Gastroesophageal sphincter (tissue), 4 donors: ENCODE data around the gene TRIM15. TPM values are rescaled to one million over a fixed set of nuclear protein-coding genes. Genes with fewer than 3 reads are reported as not detected.

ENCODE experiments used
- ATAC-seq: fragments of 150-250 bp; one replicate; pipeline ENCODE4 v1.9.1; 2016; ENCODE audit warnings: mild to moderate bottlenecking, moderate library complexity
- H3K27ac ChIP-seq, 4 donors: fragments of 200-600 bp; sonication (generic) in 3 of 4; 1 replicate in 3 of 4; 2 replicates in 1 of 4; pipeline ENCODE4 v1.5.1; 2016 to 2019
- H3K27me3 ChIP-seq: fragments of 200-600 bp; sonication (generic); one replicate; pipeline ENCODE4 v1.5.1; 2019
- H3K36me3 ChIP-seq, 2 donors: fragments of 200-600 bp; sonication (generic); one replicate each; pipeline ENCODE4 v1.5.1; 2019; ENCODE audit warnings: control low read depth in 1 of 2
- H3K4me1 ChIP-seq, 3 donors: fragments of 200-600 bp; sonication (generic); 1 replicate in 2 of 3; 2 replicates in 1 of 3; pipeline ENCODE4 v1.5.1; 2016 to 2019; ENCODE audit warnings: control low read depth in 2 of 3
- H3K4me3 ChIP-seq, 2 donors: fragments of 200-600 bp; sonication (generic); one replicate each; pipeline ENCODE4 v1.5.1; 2019; ENCODE audit warnings: mild to moderate bottlenecking in 1 of 2, moderate library complexity in 1 of 2
- H3K9me3 ChIP-seq, 3 donors: fragments of 200-600 bp; sonication (generic); one replicate each; pipeline ENCODE4 v1.5.1; 2017 to 2019; ENCODE audit warnings: control low read depth in 2 of 3
- EP300 ChIP-seq: sonication (generic); formaldehyde crosslinking; IDR thresholded peaks from one replicate; pipeline ENCODE4 v1.6.1; 2017; ENCODE audit warnings: antibody characterized with exemption, mild to moderate bottlenecking
- POLR2A ChIP-seq, 2 donors: fragments of 450-650 bp; IDR thresholded peaks; one replicate each; pipeline ENCODE4 v1.6.1; 2017; ENCODE audit warnings: antibody characterized with exemption in 2 of 2, mild to moderate bottlenecking in 2 of 2, moderate library complexity in 1 of 2
- POLR2AphosphoS5 ChIP-seq: sonication (generic); formaldehyde crosslinking; IDR thresholded peaks from one replicate; pipeline ENCODE4 v1.6.1; 2017; ENCODE audit warnings: antibody characterized with exemption
- WGBS, 2 donors: methylation state at CpG; one replicate each; pipeline ENCODE4 v1.1.5; 2018; ENCODE audit warnings: low coverage in 1 of 2; 5-methylcytosine and 5-hydroxymethylcytosine counted together
- total RNA-seq, 4 donors: library from RNA; depleted of rRNA; stranded (reverse); fragments of >200 nt; gene quantifications; one replicate each; pipeline ENCODE4 v1.1.0, GENCODE V29; 2016
- TF ChIP-seq, protein P1 (sequence below), 4 experiments: fragments of 200-600 bp in 2 of 4; fragments of 450-650 bp in 2 of 4; sonication (generic) in 1 of 4; IDR thresholded peaks; one replicate each; pipeline ENCODE4 v1.5.1; 2017 to 2019; ENCODE audit warnings: antibody characterized with exemption in 4 of 4, mild to moderate bottlenecking in 2 of 4, moderate library complexity in 2 of 4

TRIM15 gene
- total RNA-seq, 4 donors from 2014 or later, result not detected

DNA sequence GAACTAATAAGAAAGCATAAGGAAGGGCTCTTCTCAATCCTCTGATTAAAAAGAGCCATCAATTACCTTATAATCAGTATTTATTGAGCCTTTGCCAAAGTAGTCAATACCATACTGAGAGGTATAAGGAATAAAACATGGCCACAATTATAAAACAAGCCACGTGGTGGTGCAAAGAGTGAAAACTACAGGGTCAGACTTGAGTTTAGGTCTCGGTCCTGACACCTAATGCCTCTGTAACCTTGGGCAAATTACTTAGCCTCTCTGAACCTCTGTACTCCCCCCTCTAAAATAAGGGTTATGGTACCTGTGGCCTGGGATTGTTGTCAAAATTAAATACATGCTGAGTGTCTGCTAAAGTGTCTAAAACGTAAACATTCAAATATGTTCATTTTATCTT, 14.1 kb upstream of the TRIM15 start:
- H3K27ac ChIP-seq, result no peak overlapping the region
- no peak overlapping the region for H3K4me3 ChIP-seq
- TF ChIP-seq POLR2AphosphoS5 (no peak), EP300 (no peak)
- TF ChIP-seq, protein P1, sequence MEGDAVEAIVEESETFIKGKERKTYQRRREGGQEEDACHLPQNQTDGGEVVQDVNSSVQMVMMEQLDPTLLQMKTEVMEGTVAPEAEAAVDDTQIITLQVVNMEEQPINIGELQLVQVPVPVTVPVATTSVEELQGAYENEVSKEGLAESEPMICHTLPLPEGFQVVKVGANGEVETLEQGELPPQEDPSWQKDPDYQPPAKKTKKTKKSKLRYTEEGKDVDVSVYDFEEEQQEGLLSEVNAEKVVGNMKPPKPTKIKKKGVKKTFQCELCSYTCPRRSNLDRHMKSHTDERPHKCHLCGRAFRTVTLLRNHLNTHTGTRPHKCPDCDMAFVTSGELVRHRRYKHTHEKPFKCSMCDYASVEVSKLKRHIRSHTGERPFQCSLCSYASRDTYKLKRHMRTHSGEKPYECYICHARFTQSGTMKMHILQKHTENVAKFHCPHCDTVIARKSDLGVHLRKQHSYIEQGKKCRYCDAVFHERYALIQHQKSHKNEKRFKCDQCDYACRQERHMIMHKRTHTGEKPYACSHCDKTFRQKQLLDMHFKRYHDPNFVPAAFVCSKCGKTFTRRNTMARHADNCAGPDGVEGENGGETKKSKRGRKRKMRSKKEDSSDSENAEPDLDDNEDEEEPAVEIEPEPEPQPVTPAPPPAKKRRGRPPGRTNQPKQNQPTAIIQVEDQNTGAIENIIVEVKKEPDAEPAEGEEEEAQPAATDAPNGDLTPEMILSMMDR (IDR thresholded peaks at IDR 0.05), result no peak
- H3K4me1 ChIP-seq, result no peaks in the 10 kb centered on the region
- 39 to 51% methylated on average over 3 of the region's 3 CpGs for WGBS, 2 donors
- ATAC-seq, result no peak
- H3K9me3 ChIP-seq, result no peaks in the 10 kb centered on the region
- H3K27me3 ChIP-seq, result peaks cover 59% of the 10 kb centered on the region
- H3K36me3 ChIP-seq, result no peaks in the 10 kb centered on the region

DNA sequence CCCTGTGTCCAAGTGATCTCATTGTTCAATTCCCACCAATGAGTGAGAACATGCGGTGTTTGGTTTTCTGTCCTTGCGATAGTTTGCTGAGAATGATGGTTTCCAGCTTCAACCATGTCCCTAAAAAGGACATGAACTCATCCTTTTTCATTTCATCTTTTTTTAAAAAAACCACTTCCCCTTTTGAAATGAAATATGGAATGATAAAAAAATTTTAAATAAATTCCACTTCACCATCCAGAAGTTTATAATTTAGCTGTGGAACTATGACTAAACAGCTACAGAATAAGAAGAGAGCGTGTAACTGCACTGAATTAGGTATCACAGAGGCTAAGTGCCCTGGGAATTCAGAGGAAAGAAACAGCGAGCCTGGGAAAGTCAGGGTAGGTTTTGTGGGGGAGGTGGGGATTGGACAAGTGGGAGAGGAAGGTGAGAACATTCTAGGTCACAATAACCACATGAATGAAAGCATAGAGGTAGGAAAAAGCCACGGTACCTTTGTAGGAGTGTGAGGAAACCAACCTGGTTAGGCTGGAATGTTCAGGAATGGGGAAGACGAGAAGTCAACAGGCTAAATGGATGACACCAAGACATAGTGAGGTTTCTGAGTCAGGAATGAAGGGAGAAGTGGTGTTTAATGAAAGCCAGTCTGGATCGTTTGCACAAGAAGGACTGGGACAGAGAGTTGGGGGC, 13.3 kb upstream of the TRIM15 start:
- Histone ChIP-seq H3K27ac (no peak overlapping the region), H3K9me3 (no peaks in the 10 kb centered on the region), H3K4me1 (peaks cover 0 to 5% (median 0%) of the 10 kb centered on the region in 3 donors), H3K36me3 (no peaks in the 10 kb centered on the region), H3K27me3 (peaks cover 59% of the 10 kb centered on the region), H3K4me3 (no peak overlapping the region)
- ATAC-seq, result no peak
- TF ChIP-seq, protein P1 (IDR thresholded peaks at IDR 0.05), result no peak
- TF ChIP-seq POLR2A (IDR thresholded peaks at IDR 0.05) (no peak), EP300 (no peak), POLR2AphosphoS5 (no peak)
- WGBS, 2 donors, result 36 to 58% methylated on average over 4 to 6 of the region's 7 CpGs

DNA sequence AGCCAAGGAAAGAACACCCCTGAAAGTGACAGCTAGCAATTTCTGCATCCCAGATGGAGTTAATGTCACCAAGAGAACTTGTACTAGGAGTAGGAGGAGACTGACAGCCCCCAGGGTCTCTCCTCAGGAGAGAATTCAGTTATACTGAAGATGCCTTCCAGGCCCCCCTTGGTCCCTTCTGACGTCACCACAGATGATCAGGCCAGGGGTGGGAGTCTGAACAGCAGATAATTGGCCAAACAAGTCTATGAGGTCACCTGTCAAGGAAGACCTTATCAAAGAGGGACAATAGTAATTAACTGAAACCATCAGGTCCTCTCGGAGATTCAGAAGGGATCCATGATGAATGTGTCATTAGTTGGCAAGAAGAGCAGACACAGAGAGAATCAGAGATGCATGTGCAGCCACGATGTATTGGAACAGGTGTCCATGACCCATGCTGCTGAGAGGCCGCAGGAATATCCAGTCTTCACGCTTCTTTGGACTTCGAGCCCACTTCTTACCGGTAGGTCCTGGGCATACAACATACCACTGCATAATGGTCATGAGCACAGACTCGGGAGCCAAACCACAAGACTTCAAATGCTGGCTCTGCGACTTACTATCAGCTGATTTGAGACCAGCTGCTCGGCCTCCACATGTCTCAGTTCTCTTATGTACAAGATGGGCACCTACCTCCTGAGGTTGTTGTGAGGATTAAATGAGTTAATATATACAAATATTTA, 12.5 kb upstream of the TRIM15 start:
- TF ChIP-seq EP300 (no peak), POLR2AphosphoS5 (no peak), POLR2A (IDR thresholded peaks at IDR 0.05) (no peak)
- TF ChIP-seq, protein P1 (IDR thresholded peaks at IDR 0.05), result no peak
- H3K36me3 ChIP-seq, result no peaks in the 10 kb centered on the region
- WGBS, 2 donors, result 83 to 85% methylated on average over 5 to 7 of the region's 10 CpGs
- H3K27me3 ChIP-seq, result peaks cover 58% of the 10 kb centered on the region
- no peak for ATAC-seq
- no peak overlapping the region for H3K27ac ChIP-seq
- H3K9me3 ChIP-seq, result no peaks in the 10 kb centered on the region
- no peak overlapping the region for H3K4me3 ChIP-seq
- H3K4me1 ChIP-seq, result peaks cover 0 to 5% (median 0%) of the 10 kb centered on the region in 3 donors

DNA sequence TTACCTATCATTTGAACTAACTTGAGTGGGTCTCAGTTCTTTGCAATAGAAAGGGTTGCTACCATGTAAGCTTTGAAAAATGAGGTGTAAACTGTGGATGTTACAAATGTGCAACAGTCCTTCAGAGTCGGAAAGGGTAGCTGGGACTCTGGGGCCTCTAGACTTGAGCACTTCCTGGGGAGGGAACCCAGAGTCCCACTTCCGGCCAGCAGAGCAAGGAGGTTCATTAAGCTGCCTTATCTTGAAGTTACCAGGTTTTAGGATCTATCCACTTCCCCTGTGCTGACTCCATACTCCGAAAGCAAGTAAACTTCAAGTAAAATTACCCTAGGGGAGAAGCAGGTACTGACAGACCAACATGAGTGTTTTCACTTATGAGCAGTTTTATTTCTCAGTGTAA, 11.8 kb upstream of the TRIM15 start:
- ATAC-seq, result no peak
- no peak for TF ChIP-seq POLR2A (IDR thresholded peaks at IDR 0.05)
- Histone ChIP-seq H3K4me3 (no peak overlapping the region), H3K9me3 (no peaks in the 10 kb centered on the region), H3K4me1 (peaks cover 0 to 5% (median 0%) of the 10 kb centered on the region in 3 donors), H3K36me3 (no peaks in the 10 kb centered on the region), H3K27me3 (peaks cover 58% of the 10 kb centered on the region), H3K27ac (no peak overlapping the region)
- 65 to 100% methylated on average over 1 to 3 of the region's 3 CpGs for WGBS, 2 donors

DNA sequence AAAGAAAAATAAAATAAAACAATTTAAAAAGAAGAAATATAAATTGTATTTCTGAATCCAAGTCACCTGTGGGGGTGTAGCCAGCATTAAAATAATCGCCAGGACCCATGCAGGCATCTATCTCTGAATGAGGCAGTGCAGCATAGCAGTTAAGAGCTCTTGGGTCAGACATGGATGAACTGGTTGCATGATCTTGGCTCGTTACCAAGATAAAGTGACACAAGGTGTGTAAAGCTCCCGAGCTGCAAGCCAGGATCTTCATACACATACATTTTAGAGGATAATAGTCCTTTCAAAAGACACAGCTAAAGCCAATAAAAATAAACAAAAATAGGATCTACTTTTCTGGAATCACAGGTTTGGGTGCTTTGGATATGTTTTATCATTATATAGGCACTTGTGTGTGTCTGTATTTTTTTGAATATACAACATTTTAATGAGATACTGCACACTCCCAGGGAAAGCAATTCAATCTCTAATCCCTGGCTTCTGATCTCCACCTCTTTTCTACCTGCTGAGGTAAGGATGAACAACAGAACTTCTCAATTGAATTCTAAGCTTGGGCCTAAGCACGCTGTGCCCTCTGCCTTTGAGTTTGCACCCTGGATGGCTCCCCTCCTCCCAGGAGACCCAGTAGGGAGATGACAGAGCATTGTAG, 11.2 kb upstream of the TRIM15 start:
- H3K27ac ChIP-seq, result no peak overlapping the region
- peaks cover 0 to 5% (median 0%) of the 10 kb centered on the region in 3 donors for H3K4me1 ChIP-seq
- no peak overlapping the region for H3K4me3 ChIP-seq
- no peaks in the 10 kb centered on the region for H3K36me3 ChIP-seq
- WGBS, 2 donors, result 51 to 60% methylated on average over 4 of the region's 4 CpGs
- peaks cover 57% of the 10 kb centered on the region for H3K27me3 ChIP-seq
- no peaks in the 10 kb centered on the region for H3K9me3 ChIP-seq
- TF ChIP-seq, protein P1 (IDR thresholded peaks at IDR 0.05), result no peak
- TF ChIP-seq POLR2A (IDR thresholded peaks at IDR 0.05) (no peak), POLR2AphosphoS5 (no peak), EP300 (no peak)
- no peak for ATAC-seq
